B cell (primary cell): ENCODE results near the gene FAHD1.

ENCODE experiments used
- CTCF ChIP-seq: fragments of 200-600 bp; IDR thresholded peaks from one replicate; pipeline ENCODE4 v1.8.0; 2022; ENCODE audit warnings: antibody characterized with exemption, mild to moderate bottlenecking
- EZH2 ChIP-seq: IDR thresholded peaks from 2 replicates; pipeline ENCODE4 v1.6.1; 2012; ENCODE audit warnings: borderline replicate concordance, low read depth, mild to moderate bottlenecking, moderate library complexity, low read length; ENCODE audit not compliant: insufficient read depth, poor library complexity, severe bottlenecking

DNA sequence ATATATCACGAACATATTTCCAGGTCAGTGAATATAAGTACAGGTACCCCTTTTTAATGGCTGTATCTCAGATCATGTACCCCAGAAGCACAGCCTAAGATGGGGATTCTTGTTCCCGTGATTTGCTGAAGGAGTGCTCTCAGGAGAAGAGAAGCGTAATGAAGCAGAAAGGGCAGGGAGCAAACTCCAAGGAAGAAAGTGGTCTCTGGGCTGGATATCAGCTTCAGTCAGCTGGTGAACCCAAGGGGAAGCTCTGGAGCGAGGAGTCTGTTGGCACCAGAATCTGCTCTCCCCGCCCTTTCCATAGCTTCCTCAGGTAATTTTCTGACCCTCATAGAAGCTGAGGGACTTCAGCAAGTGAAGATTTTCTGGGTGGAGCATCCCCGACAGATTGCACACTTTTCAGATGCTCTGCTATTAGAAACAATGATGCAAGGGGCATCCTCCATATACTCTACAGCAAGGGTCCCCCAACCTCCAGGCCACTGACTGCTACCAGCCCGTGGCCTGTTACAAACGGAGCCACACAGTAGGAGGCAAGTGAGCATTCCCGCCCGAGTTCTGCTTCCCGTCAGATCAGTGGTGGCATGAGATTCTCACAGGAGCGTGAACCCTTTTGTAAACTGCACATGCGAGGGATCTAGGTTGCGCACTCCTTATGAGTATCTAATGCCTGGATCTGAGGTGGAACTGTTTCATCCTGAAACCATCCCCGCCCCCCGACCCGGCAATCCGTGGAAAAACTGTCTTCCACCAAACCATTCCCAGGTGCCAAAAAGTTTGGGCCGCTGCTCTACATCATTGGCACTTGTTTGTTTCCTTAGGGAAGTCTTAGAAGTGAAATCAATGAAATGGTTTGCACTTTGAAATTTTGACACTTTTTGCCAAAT is 4.4 kb downstream of the FAHD1 start:
- TF ChIP-seq CTCF (no peak), EZH2 (no peak)
